A549 (cell line): Measurements from ENCODE around the gene N4BP3. TPM values are rescaled to one million over a fixed set of nuclear protein-coding genes. Genes with fewer than 3 reads are reported as not detected.

Experiments used
- ATAC-seq, 2 experiments: fragments of 200-7000 bp in 1 of 2; fragments of >200 bp in 1 of 2; cut with Nextera tagmentation in 1 of 2; cut with Tn5 transposase in 1 of 2; 3 replicates each; pipeline versions ENCODE4 v1.8.0 to v1.9.1; 2018 to 2020; ENCODE audit warnings: mild to moderate bottlenecking in 1 of 2, moderate library complexity in 1 of 2
- CTCF ChIA-PET: fragments of 300-600 bp; sonication (Branson Sonifier 250); formaldehyde crosslinking; extraction: SDS; loops from one replicate; lab custom pipeline; 2021; ENCODE audit warnings: antibody characterized with exemption, inconsistent platforms; lab: Yijun Ruan, JAX
- POLR2A ChIA-PET: fragments of 350-600 bp; formaldehyde crosslinking; extraction: SDS; loops from one replicate; lab custom pipeline; 2021; ENCODE audit warnings: antibody characterized with exemption, inconsistent platforms; lab: Yijun Ruan, JAX
- DNase-seq, 2 experiments: peaks; one replicate each; pipeline versions ENCODE4 v3.0.0 to v3.0.0-alpha.2; 2011 to 2016; ENCODE audit warnings: low read depth in 1 of 2, low spot score in 1 of 2
- FAIRE-seq: peaks from 2 replicates; lab custom pipeline; 2011; peaks lifted over from hg19 to GRCh38; lab: Jason Lieb, UNC
- H3K27ac ChIP-seq, 2 experiments: fragments of >200 bp; sonication (Bioruptor Twin); formaldehyde crosslinking; 3 replicates each; pipeline ENCODE4 v1.5.1; 2016 to 2017
- H3K4me1 ChIP-seq: fragments of >200 bp; sonication (Bioruptor Twin); formaldehyde crosslinking; 3 replicates; pipeline ENCODE4 v1.6.1; 2016
- H3K4me2 ChIP-seq: fragments of >200 bp; sonication (Bioruptor Twin); formaldehyde crosslinking; 3 replicates; pipeline ENCODE4 v1.6.1; 2016
- H3K4me3 ChIP-seq: fragments of >200 bp; sonication (Bioruptor Twin); formaldehyde crosslinking; 3 replicates; pipeline ENCODE4 v1.5.1; 2016
- H3K9me3 ChIP-seq: fragments of >200 bp; sonication (Bioruptor Twin); formaldehyde crosslinking; 3 replicates; pipeline ENCODE4 v1.6.1; 2016
- BCL3 ChIP-seq: fragments of >200 bp; sonication (Bioruptor Twin); formaldehyde crosslinking; IDR thresholded peaks from 3 replicates; pipeline ENCODE4 v1.6.1; 2016
- CBX2 ChIP-seq: fragments of 200-600 bp; sonication (generic); IDR thresholded peaks from 2 replicates; pipeline ENCODE4 v1.6.1; 2016; ENCODE audit warnings: low read depth, mild to moderate bottlenecking, borderline replicate concordance
- CBX8 ChIP-seq: fragments of 200-600 bp; sonication (generic); IDR thresholded peaks from 2 replicates; pipeline ENCODE4 v1.6.1; 2016
- CTCF ChIP-seq: fragments of >200 bp; sonication (Bioruptor Twin); formaldehyde crosslinking; IDR thresholded peaks from 3 replicates; pipeline ENCODE4 v1.5.1; 2016
- EHMT2 ChIP-seq: fragments of 200-600 bp; sonication (generic); IDR thresholded peaks from 2 replicates; pipeline ENCODE4 v1.6.1; 2016; ENCODE audit warnings: antibody characterized with exemption, low read depth, mild to moderate bottlenecking, moderate library complexity
- FOSB ChIP-seq: fragments of 250-450 bp; sonication (Bioruptor Pico); IDR thresholded peaks from 2 replicates; pipeline ENCODE4 v1.5.0; 2020; ENCODE audit warnings: mild to moderate bottlenecking, moderate library complexity
- HES2 ChIP-seq: fragments of >200 bp; sonication (Bioruptor Twin); formaldehyde crosslinking; IDR thresholded peaks from 2 replicates; pipeline ENCODE4 v1.6.1; 2016
- JUN ChIP-seq, 2 experiments: fragments of >200 bp; sonication (Bioruptor Twin); formaldehyde crosslinking; IDR thresholded peaks; 2 replicates in 1 of 2; 3 replicates in 1 of 2; pipeline ENCODE4 v1.6.1; 2016 to 2017
- JUNB ChIP-seq: fragments of >200 bp; sonication (Bioruptor Twin); formaldehyde crosslinking; IDR thresholded peaks from 2 replicates; pipeline ENCODE4 v1.6.1; 2016
- KDM5A ChIP-seq: fragments of 200-600 bp; sonication (generic); IDR thresholded peaks from 2 replicates; pipeline ENCODE4 v1.6.1; 2016; ENCODE audit warnings: antibody characterized with exemption, mild to moderate bottlenecking
- NFE2L2 ChIP-seq: fragments of 150-350 bp; conservative IDR thresholded peaks from 2 replicates; pipeline ENCODE4 v1.6.1; 2014; ENCODE audit warnings: low read length
- NR3C1 ChIP-seq: fragments of >200 bp; sonication (Bioruptor Twin); formaldehyde crosslinking; IDR thresholded peaks from 3 replicates; pipeline ENCODE4 v1.6.1; 2017
- USF2 ChIP-seq: fragments of 450-650 bp; IDR thresholded peaks from 2 replicates; pipeline ENCODE4 v1.6.1; 2014; ENCODE audit warnings: antibody characterized with exemption
- ZNF302 ChIP-seq: fragments of 250-450 bp; sonication (Bioruptor Pico); IDR thresholded peaks from 2 replicates; pipeline ENCODE4 v1.9.0; 2021; ENCODE audit warnings: inconsistent platforms, mild to moderate bottlenecking, moderate library complexity
- WGBS: methylation state at CpG from one replicate; pipeline ENCODE4 v1.1.6; 2017; ENCODE audit errors: missing lambda C conversion rate; 5-methylcytosine and 5-hydroxymethylcytosine counted together
- polyA plus RNA-seq, 4 experiments: library from polyadenylated mRNA; depleted of rRNA in 3 of 4; stranded (reverse); fragments of >200 nt; fragmentation: RNase III in 1 of 4; extraction: RNeasy Plus Mini Kit Qiagen cat#74134 plus additional on column Dnase treatment in 1 of 4; gene quantifications; 2 replicates in 3 of 4; 3 replicates in 1 of 4; pipeline ENCODE4 v1.2.3, GENCODE V29; 2011 to 2017

Gene N4BP3
- polyA plus RNA-seq, 2 of the 4 experiments (the other 2 are of a cell fraction) = 0.12 to 0.15 TPM

GRCh38 chr5:178119915-178120606 is 6.7 kb downstream of the N4BP3 start (continued):
- no peak for TF ChIP-seq USF2
- TF ChIP-seq CBX8 = no peak

GRCh38 chr5:178120607-178121357 is 7.5 kb downstream of the N4BP3 start:
- DNase-seq (peak; percentile 70 to 86), FAIRE-seq (no peak), ATAC-seq (peak; percentile 77 to 92)
- Histone ChIP-seq H3K27ac (no peak overlapping the region), H3K4me3 (no peak overlapping the region), H3K9me3 (no peaks in the 10 kb centered on the region), H3K4me2 (no peak overlapping the region), H3K4me1 (no peaks in the 10 kb centered on the region)
- WGBS = 59% methylated on average over 23 of the region's 29 CpGs
- ChIA-PET POLR2A (interaction anchor here (1.1 to 1.5 kb wide), 3 partner anchors 33 to 83 kb away, joined by 3 to 4 read pairs (median 4); partner anchors contain the start of genes HNRNPAB and NHP2), CTCF (interaction anchor here (0.6 to 4.3 kb wide), 22 partner anchors 8 to 144 kb away, joined by 3 to 33 read pairs (median 5); partner anchors contain the start of genes NHP2 and RMND5B)
- TF ChIP-seq CTCF (peak; percentile 41), JUNB (no peak)

GRCh38 chr5:178121391-178122276 is 8.3 kb downstream of the N4BP3 start:
- DNase-seq (no peak), ATAC-seq (no peak), FAIRE-seq (no peak)
- no peaks in the 10 kb centered on the region for H3K4me1 ChIP-seq
- H3K4me3 ChIP-seq = no peak overlapping the region
- ChIA-PET POLR2A (interaction anchor here (1.1 to 1.5 kb wide), 3 partner anchors 32 to 82 kb away, joined by 3 to 4 read pairs (median 4); partner anchors contain the start of genes HNRNPAB and NHP2), CTCF (interaction anchor here (0.7 to 4.3 kb wide), 22 partner anchors 8 to 1490 kb away, joined by 3 to 33 read pairs (median 6); partner anchors contain the start of genes NHP2 and RMND5B)
- H3K27ac ChIP-seq = no peak overlapping the region
- 89% methylated on average over 29 of the region's 38 CpGs for WGBS
- H3K4me2 ChIP-seq = no peak overlapping the region
- H3K9me3 ChIP-seq = no peaks in the 10 kb centered on the region
- TF ChIP-seq NR3C1 (no peak), JUN (IDR thresholded peaks at IDR 0.05) (no peak), CBX2 (no peak), USF2 (no peak), ZNF302 (CRISPR knock-in tag) (no peak), KDM5A (no peak), FOSB (no peak), EHMT2 (no peak)

- TF ChIP-seq BCL3 = no peak
- TF ChIP-seq HES2 = no peak
- TF ChIP-seq JUN (IDR thresholded peaks at IDR 0.05) = no peak
- TF ChIP-seq NFE2L2 = no peak
- ChIA-PET POLR2A (no interaction called here), CTCF (interaction anchor here (0.7 to 4.3 kb wide), 8 partner anchors 11 to 1490 kb away, joined by 3 to 33 read pairs (median 4); no protein-coding TSS in a partner anchor)
- no peaks in the 10 kb centered on the region for H3K9me3 ChIP-seq
- DNase-seq = no peak
- no peak; a peak in 1 of 6 replicates for ATAC-seq
- H3K4me1 ChIP-seq = no peaks in the 10 kb centered on the region
- no peak overlapping the region for H3K27ac ChIP-seq
- no peak overlapping the region for H3K4me3 ChIP-seq
- 70% methylated on average over 5 of the region's 5 CpGs for WGBS
- H3K4me2 ChIP-seq = no peak overlapping the region
- FAIRE-seq = no peak
Measured at GRCh38 chr5:178122346-178122745, 9.0 kb downstream of the N4BP3 start.
